ENCODE results near the gene ASZ1.
"Not testable (repeated sequence)": the region's sequence is repeated elsewhere in the genome, so short reads cannot be mapped to it uniquely, and the experiment has no call there.

ASZ1 gene

GRCh38 chr7:117427258-117427701 is at the start of gene ASZ1:
Gene ASZ1 (minus strand): TSS chr7:117427493. CDS start chr7:117427460, 33 bp downstream.
- no peak within 1 kb of the TSS for H3K4me3 ChIP-seq (ENCODE audit: low read depth, low read length)

GRCh38 chr7:117476557-117477215 is 49.4 kb upstream of the ASZ1 start:
- H3K4me3 ChIP-seq (ENCODE audit: low read depth, low read length), result no peak overlapping the region

- H3K4me3 ChIP-seq (ENCODE audit: low read depth, low read length), result no peak overlapping the region
Measured at GRCh38 chr7:117472335-117472734, 45.0 kb upstream of the ASZ1 start.

GRCh38 chr7:117470777-117471176 is 43.5 kb upstream of the ASZ1 start:
- no peak overlapping the region for H3K4me3 ChIP-seq (ENCODE audit: low read depth, low read length)

GRCh38 chr7:117468174-117468573 is 40.9 kb upstream of the ASZ1 start:
- no peak overlapping the region for H3K4me3 ChIP-seq (ENCODE audit: low read depth, low read length)

GRCh38 chr7:117460815-117461214 is 33.5 kb upstream of the ASZ1 start:
- not testable (repeated sequence) for H3K4me3 ChIP-seq (ENCODE audit: low read depth, low read length)

- no peak overlapping the region for H3K4me3 ChIP-seq (ENCODE audit: low read depth, low read length)
Measured at GRCh38 chr7:117459735-117460134, 32.4 kb upstream of the ASZ1 start.

GRCh38 chr7:117458977-117459583 is 31.8 kb upstream of the ASZ1 start:
- no peak overlapping the region for H3K4me3 ChIP-seq (ENCODE audit: low read depth, low read length)

GRCh38 chr7:117448655-117449054 is 21.4 kb upstream of the ASZ1 start:
- H3K4me3 ChIP-seq (ENCODE audit: low read depth, low read length), result no peak overlapping the region

- H3K4me3 ChIP-seq (ENCODE audit: low read depth, low read length), result no peak overlapping the region
Measured at GRCh38 chr7:117446220-117446815, 19.0 kb upstream of the ASZ1 start.

GRCh38 chr7:117445206-117445605 is 17.9 kb upstream of the ASZ1 start:
- H3K4me3 ChIP-seq (ENCODE audit: low read depth, low read length), result no peak overlapping the region

- H3K4me3 ChIP-seq (ENCODE audit: low read depth, low read length), result no peak overlapping the region
Measured at GRCh38 chr7:117444646-117445045, 17.4 kb upstream of the ASZ1 start.

GRCh38 chr7:117435475-117436043 is 8.3 kb upstream of the ASZ1 start:
- no peak overlapping the region for H3K4me3 ChIP-seq (ENCODE audit: low read depth, low read length)

- H3K4me3 ChIP-seq (ENCODE audit: low read depth, low read length), result no peak overlapping the region
Measured at GRCh38 chr7:117424090-117424829, 3.0 kb downstream of the ASZ1 start.

- H3K4me3 ChIP-seq (ENCODE audit: low read depth, low read length), result not testable (repeated sequence)
Measured at GRCh38 chr7:117414591-117414990, 12.7 kb downstream of the ASZ1 start.

- H3K4me3 ChIP-seq (ENCODE audit: low read depth, low read length), result no peak overlapping the region
Measured at GRCh38 chr7:117412946-117413559, 14.2 kb downstream of the ASZ1 start.

- H3K4me3 ChIP-seq (ENCODE audit: low read depth, low read length), result no peak overlapping the region
Measured at GRCh38 chr7:117412390-117412789, 14.9 kb downstream of the ASZ1 start.

GRCh38 chr7:117411539-117411938 is 15.8 kb downstream of the ASZ1 start:
- H3K4me3 ChIP-seq (ENCODE audit: low read depth, low read length), result no peak overlapping the region

GRCh38 chr7:117408831-117409230 is 18.5 kb downstream of the ASZ1 start:
- no peak overlapping the region for H3K4me3 ChIP-seq (ENCODE audit: low read depth, low read length)

GRCh38 chr7:117405519-117405918 is 21.8 kb downstream of the ASZ1 start:
- H3K4me3 ChIP-seq (ENCODE audit: low read depth, low read length), result no peak overlapping the region

- H3K4me3 ChIP-seq (ENCODE audit: low read depth, low read length), result no peak overlapping the region
Measured at GRCh38 chr7:117403737-117404136, 23.6 kb downstream of the ASZ1 start.
